ENCODE data around the gene CACNA1E. TPM values are rescaled to one million over a fixed set of nuclear protein-coding genes. Genes with fewer than 3 reads are reported as not detected.

Gene CACNA1E
- total RNA-seq, 3 donors from 2014 or later (not counting 1 experiment from before 2014, with no cell fraction given): 0.40 TPM; not detected in 2

DNA sequence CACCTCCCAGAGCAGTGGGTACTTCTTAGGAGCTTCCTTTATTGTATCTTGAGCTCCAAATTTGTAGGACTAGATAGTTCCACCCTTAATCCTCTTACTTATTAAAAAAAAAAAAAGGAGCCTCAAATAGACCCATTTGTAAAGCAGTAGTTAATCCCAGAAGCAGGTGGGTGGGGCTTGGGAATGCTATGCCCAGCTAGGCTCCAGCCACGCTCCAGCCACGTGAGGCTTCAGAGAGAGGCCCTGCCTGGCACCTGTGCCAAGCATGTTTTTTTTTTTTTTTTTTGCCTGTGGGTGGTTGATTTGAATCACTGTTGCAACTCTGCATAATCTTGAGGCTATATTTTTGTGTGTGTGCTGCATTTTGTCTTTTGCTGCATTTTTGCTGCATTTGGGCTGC, 7.0 kb downstream of the CACNA1E start:
- DNase-seq (no peak), ATAC-seq (no peak)
- Mint-ChIP-seq H3K27ac (no peak overlapping the region), H3K4me3 (no peak overlapping the region), H3K27me3 (ENCODE audit: low read depth in 2 of 2) (peaks cover 41 to 63% of the 10 kb centered on the region in 2 donors), H3K4me1 (no peaks in the 10 kb centered on the region), H3K36me3 (no peaks in the 10 kb centered on the region), H3K9me3 (no peaks in the 10 kb centered on the region)
- Histone ChIP-seq H3K4me1 (ENCODE audit: control insufficient read depth, insufficient read depth, low read length) (no peaks in the 10 kb centered on the region), H3K36me3 (ENCODE audit: control insufficient read depth, insufficient read depth, low read length) (no peaks in the 10 kb centered on the region), H3K4me3 (ENCODE audit: low read length) (no peak overlapping the region), H3K9me3 (ENCODE audit: control insufficient read depth, insufficient read depth, low read length) (no peaks in the 10 kb centered on the region), H3K27me3 (ENCODE audit: control insufficient read depth, insufficient read depth, low read length) (peaks cover 11% of the 10 kb centered on the region), H3K27ac (ENCODE audit: low read length) (no peak overlapping the region)
- TF ChIP-seq, protein P1, sequence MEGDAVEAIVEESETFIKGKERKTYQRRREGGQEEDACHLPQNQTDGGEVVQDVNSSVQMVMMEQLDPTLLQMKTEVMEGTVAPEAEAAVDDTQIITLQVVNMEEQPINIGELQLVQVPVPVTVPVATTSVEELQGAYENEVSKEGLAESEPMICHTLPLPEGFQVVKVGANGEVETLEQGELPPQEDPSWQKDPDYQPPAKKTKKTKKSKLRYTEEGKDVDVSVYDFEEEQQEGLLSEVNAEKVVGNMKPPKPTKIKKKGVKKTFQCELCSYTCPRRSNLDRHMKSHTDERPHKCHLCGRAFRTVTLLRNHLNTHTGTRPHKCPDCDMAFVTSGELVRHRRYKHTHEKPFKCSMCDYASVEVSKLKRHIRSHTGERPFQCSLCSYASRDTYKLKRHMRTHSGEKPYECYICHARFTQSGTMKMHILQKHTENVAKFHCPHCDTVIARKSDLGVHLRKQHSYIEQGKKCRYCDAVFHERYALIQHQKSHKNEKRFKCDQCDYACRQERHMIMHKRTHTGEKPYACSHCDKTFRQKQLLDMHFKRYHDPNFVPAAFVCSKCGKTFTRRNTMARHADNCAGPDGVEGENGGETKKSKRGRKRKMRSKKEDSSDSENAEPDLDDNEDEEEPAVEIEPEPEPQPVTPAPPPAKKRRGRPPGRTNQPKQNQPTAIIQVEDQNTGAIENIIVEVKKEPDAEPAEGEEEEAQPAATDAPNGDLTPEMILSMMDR (IDR thresholded peaks at IDR 0.05): no peak
- intact Hi-C loops (cut with micrococcal nuclease): no loop called here
- WGBS (ENCODE audit: insufficient coverage): 90% methylated on average over 2 of the region's 2 CpGs

DNA sequence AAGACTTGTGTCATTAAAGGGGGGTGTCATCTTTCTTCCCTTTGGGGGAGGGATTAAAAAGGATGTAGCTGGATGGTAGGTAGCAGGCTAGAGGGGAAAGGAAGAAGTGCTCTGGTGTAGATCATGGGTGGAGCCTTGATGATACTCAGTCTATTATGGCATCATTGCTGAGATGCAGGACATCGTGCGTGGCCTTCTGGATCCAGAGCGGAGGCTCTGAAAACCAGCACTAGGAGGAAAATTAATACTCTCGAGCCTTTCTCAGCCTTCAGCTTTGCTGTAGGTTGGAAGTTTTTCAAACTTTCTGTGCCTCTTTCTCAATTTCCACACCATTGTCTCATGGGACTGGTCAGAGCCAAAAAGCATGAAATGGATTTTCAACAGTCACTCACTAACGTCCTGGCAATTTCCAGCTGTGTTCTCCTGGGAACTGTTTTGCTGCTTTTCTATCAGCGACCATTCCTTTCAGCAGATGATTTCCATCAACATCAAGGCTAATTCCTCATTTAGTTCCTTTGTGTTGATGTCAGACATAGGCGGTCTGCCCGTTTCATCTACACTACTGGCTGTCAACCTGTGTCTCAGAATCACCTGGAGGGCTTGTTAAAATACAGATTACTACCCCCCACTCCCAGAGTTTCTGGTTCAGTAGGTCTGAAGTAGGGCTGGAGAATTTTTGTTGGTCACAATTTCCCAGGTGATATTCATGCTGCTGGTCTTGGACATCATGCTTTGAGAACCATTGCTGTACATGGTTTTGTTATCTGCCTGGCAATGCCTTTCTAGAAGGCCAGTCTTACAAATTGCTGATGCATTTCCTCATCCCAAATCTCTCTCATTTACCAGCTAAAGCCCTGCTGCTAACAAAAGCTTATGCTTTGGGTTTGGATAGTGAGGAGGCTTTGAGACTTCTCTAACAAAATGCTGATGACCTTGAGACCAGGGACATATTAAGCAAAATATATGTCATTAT, 7.7 kb downstream of the CACNA1E start:
- no peaks in the 10 kb centered on the region for H3K4me1 Mint-ChIP-seq
- Histone ChIP-seq H3K4me1 (ENCODE audit: control insufficient read depth, insufficient read depth, low read length) (no peaks in the 10 kb centered on the region), H3K27ac (ENCODE audit: low read length) (no peak overlapping the region), H3K9me3 (ENCODE audit: control insufficient read depth, insufficient read depth, low read length) (no peaks in the 10 kb centered on the region), H3K27me3 (ENCODE audit: control insufficient read depth, insufficient read depth, low read length) (peaks cover 3% of the 10 kb centered on the region), H3K36me3 (ENCODE audit: control insufficient read depth, insufficient read depth, low read length) (no peaks in the 10 kb centered on the region), H3K4me3 (ENCODE audit: low read length) (no peak overlapping the region)
- ATAC-seq (no peak), DNase-seq (no peak)
- no peak overlapping the region for H3K4me3 Mint-ChIP-seq
- H3K9me3 Mint-ChIP-seq: no peaks in the 10 kb centered on the region
- no peak overlapping the region for H3K27ac Mint-ChIP-seq
- intact Hi-C loops (cut with micrococcal nuclease): no loop called here
- H3K27me3 Mint-ChIP-seq (ENCODE audit: low read depth in 2 of 2): peaks cover 34 to 56% of the 10 kb centered on the region in 2 donors
- TF ChIP-seq, protein P1 (IDR thresholded peaks at IDR 0.05): no peak
- H3K36me3 Mint-ChIP-seq: no peaks in the 10 kb centered on the region
- WGBS (ENCODE audit: insufficient coverage): 87% methylated on average over 8 of the region's 8 CpGs

DNA sequence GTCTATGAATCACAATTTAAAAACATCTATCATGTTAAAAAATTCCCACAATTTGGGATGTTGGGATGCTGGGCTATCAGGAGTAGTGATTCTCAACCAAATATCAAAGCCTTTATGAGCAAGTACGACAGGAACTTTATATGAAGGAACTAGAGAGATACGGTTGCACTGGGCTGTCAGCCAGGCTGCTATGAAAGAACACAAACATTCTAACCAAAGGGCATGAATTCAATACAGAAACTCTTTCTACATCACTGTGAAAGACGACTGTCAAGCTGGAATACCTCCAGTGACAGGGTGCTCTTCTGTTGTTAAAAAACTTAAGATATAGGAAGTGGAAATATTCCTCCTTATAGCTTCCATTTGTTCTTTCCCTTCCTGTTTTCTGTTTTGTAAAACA, 9.8 kb downstream of the CACNA1E start:
- H3K27me3 ChIP-seq (ENCODE audit: control insufficient read depth, insufficient read depth, low read length): no peaks in the 10 kb centered on the region
- TF ChIP-seq, protein P1 (IDR thresholded peaks at IDR 0.05): no peak
- Mint-ChIP-seq H3K27me3 (ENCODE audit: low read depth in 2 of 2) (peaks cover 14 to 43% of the 10 kb centered on the region in 2 donors), H3K9me3 (no peaks in the 10 kb centered on the region), H3K4me1 (no peaks in the 10 kb centered on the region), H3K27ac (no peak overlapping the region), H3K36me3 (no peaks in the 10 kb centered on the region), H3K4me3 (no peak overlapping the region)
- 80% methylated on average over 2 of the region's 3 CpGs for WGBS (ENCODE audit: insufficient coverage)
- H3K4me1 ChIP-seq (ENCODE audit: control insufficient read depth, insufficient read depth, low read length): no peaks in the 10 kb centered on the region
- no peaks in the 10 kb centered on the region for H3K9me3 ChIP-seq (ENCODE audit: control insufficient read depth, insufficient read depth, low read length)
- no peak overlapping the region for H3K4me3 ChIP-seq (ENCODE audit: low read length)
- H3K36me3 ChIP-seq (ENCODE audit: control insufficient read depth, insufficient read depth, low read length): no peaks in the 10 kb centered on the region
- no peak for ATAC-seq
- DNase-seq: no peak
- no peak overlapping the region for H3K27ac ChIP-seq (ENCODE audit: low read length)
- intact Hi-C loops (cut with micrococcal nuclease): no loop called here

Data from natural killer cell (primary cell).